ENCODE measurements around the gene RBM6.
"Not testable (repeated sequence)": the region's sequence is repeated elsewhere in the genome, so short reads cannot be mapped to it uniquely, and the experiment has no call there.

DNA sequence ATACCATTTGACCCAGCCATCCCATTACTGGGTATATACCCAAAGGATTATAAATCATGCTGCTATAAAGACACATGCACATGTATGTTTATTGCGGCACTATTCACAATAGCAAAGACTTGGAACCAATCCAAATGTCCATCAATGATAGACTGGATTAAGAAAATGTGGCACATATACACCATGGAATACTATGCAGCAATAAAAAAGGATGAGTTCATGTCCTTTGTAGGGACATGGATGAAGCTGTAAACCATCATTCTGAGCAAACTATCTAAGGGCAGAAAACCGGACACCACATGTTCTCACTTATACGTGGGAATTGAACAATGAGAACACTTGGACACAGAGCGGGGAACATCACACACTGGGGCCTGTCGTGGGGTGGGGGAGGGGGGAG lies 91.3 kb downstream of the RBM6 start:
- TF ChIP-seq, protein P1, sequence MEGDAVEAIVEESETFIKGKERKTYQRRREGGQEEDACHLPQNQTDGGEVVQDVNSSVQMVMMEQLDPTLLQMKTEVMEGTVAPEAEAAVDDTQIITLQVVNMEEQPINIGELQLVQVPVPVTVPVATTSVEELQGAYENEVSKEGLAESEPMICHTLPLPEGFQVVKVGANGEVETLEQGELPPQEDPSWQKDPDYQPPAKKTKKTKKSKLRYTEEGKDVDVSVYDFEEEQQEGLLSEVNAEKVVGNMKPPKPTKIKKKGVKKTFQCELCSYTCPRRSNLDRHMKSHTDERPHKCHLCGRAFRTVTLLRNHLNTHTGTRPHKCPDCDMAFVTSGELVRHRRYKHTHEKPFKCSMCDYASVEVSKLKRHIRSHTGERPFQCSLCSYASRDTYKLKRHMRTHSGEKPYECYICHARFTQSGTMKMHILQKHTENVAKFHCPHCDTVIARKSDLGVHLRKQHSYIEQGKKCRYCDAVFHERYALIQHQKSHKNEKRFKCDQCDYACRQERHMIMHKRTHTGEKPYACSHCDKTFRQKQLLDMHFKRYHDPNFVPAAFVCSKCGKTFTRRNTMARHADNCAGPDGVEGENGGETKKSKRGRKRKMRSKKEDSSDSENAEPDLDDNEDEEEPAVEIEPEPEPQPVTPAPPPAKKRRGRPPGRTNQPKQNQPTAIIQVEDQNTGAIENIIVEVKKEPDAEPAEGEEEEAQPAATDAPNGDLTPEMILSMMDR (IDR thresholded peaks at IDR 0.05; ENCODE audit: low read length) = not testable (repeated sequence)
- TF ChIP-seq EZH2 (optimal IDR thresholded peaks at IDR 0.05; ENCODE audit: low read depth, low read length) = not testable (repeated sequence)
